H9 (cell line): ENCODE measurements around the gene NAMPT. TPM values are rescaled to one million over a fixed set of nuclear protein-coding genes. Genes with fewer than 3 reads are reported as not detected.

Experiments used
- DNase-seq: peaks from one replicate; pipeline ENCODE4 v3.0.0-alpha.2; 2017
- H2AFZ ChIP-seq: one replicate; pipeline ENCODE4 v1.6.1; 2013; ENCODE audit warnings: mild to moderate bottlenecking, low read length, control low read depth, moderate library complexity
- H2AK5ac ChIP-seq: 2 replicates; pipeline ENCODE4 v1.6.1; 2013; ENCODE audit warnings: low read length, control low read depth, mixed read lengths; ENCODE audit not compliant: insufficient read length
- H2BK120ac ChIP-seq: one replicate; pipeline ENCODE4 v1.6.1; 2013; ENCODE audit warnings: low read depth, mild to moderate bottlenecking, low read length, control low read depth, inconsistent platforms; ENCODE audit not compliant: poor library complexity, severe bottlenecking
- H2BK12ac ChIP-seq: 2 replicates; pipeline ENCODE4 v1.6.1; 2013; ENCODE audit warnings: low read length, control low read depth, mixed read lengths, low read depth; ENCODE audit not compliant: insufficient read length
- H2BK15ac ChIP-seq: 2 replicates; pipeline ENCODE4 v1.6.1; 2013; ENCODE audit warnings: low read depth, low read length, control low read depth
- H2BK20ac ChIP-seq: one replicate; pipeline ENCODE4 v1.6.1; 2013; ENCODE audit warnings: low read depth, mild to moderate bottlenecking, low read length, control low read depth, inconsistent platforms; ENCODE audit not compliant: poor library complexity, severe bottlenecking
- H2BK5ac ChIP-seq: 2 replicates; pipeline ENCODE4 v1.6.1; 2013; ENCODE audit warnings: low read length, control low read depth, mixed read lengths; ENCODE audit not compliant: insufficient read length
- H3K14ac ChIP-seq: 2 replicates; pipeline ENCODE4 v1.6.1; 2013; ENCODE audit warnings: low read length, control low read depth; ENCODE audit not compliant: insufficient read depth
- H3K18ac ChIP-seq: 2 replicates; pipeline ENCODE4 v1.6.1; 2013; ENCODE audit warnings: low read depth, mild to moderate bottlenecking, mixed read lengths, low read length, control low read depth; ENCODE audit not compliant: insufficient read length
- H3K23ac ChIP-seq: 2 replicates; pipeline ENCODE4 v1.6.1; 2013; ENCODE audit warnings: low read length, control low read depth, mixed read lengths, low read depth; ENCODE audit not compliant: insufficient read length
- H3K23me2 ChIP-seq: 2 replicates; pipeline ENCODE4 v1.6.1; 2013; ENCODE audit warnings: low read depth, mild to moderate bottlenecking, mixed read lengths, low read length, control low read depth; ENCODE audit not compliant: insufficient read length, poor library complexity, severe bottlenecking
- H3K27ac ChIP-seq: 2 replicates; pipeline ENCODE4 v1.5.1; 2013; ENCODE audit warnings: low read length, control low read depth, mixed read lengths, low read depth; ENCODE audit not compliant: insufficient read length
- H3K27me3 ChIP-seq: 2 replicates; pipeline ENCODE4 v1.6.1; 2013; ENCODE audit warnings: low read length, control low read depth, inconsistent platforms; ENCODE audit not compliant: insufficient read depth
- H3K4ac ChIP-seq: 2 replicates; pipeline ENCODE4 v1.6.1; 2013; ENCODE audit warnings: low read depth, mild to moderate bottlenecking, control low read depth, inconsistent platforms, low read length, moderate library complexity
- H3K4me1 ChIP-seq: 2 replicates; pipeline ENCODE4 v1.6.1; 2013; ENCODE audit warnings: low read length, control low read depth, inconsistent platforms; ENCODE audit not compliant: insufficient read depth
- H3K4me2 ChIP-seq: 2 replicates; pipeline ENCODE4 v1.6.1; 2013; ENCODE audit warnings: low read length, control low read depth, mixed read lengths; ENCODE audit not compliant: insufficient read length, insufficient read depth
- H3K56ac ChIP-seq: 2 replicates; pipeline ENCODE4 v1.6.1; 2013; ENCODE audit warnings: low read depth, mild to moderate bottlenecking, mixed read lengths, low read length, control low read depth; ENCODE audit not compliant: insufficient read length
- H3K79me1 ChIP-seq: 2 replicates; pipeline ENCODE4 v1.6.1; 2013; ENCODE audit warnings: low read depth, mild to moderate bottlenecking, moderate library complexity, low read length, control low read depth, inconsistent platforms; ENCODE audit not compliant: insufficient read depth, poor library complexity, severe bottlenecking
- H3K79me2 ChIP-seq: 2 replicates; pipeline ENCODE4 v1.6.1; 2013; ENCODE audit warnings: low read length, control low read depth, inconsistent platforms; ENCODE audit not compliant: insufficient read depth
- H3K9ac ChIP-seq: 2 replicates; pipeline ENCODE4 v1.6.1; 2013; ENCODE audit warnings: low read length, control low read depth, mixed read lengths; ENCODE audit not compliant: insufficient read length; ENCODE audit errors: extremely low read depth
- H3K9me3 ChIP-seq: one replicate; pipeline ENCODE4 v1.6.1; 2013; ENCODE audit warnings: low read depth, low read length, inconsistent platforms; ENCODE audit not compliant: control insufficient read depth
- H3T11ph ChIP-seq: one replicate; pipeline ENCODE4 v1.6.1; 2013; ENCODE audit warnings: mild to moderate bottlenecking, low read length, control low read depth, inconsistent platforms
- H4K20me1 ChIP-seq: one replicate; pipeline ENCODE4 v1.6.1; 2013; ENCODE audit not compliant: control insufficient read depth, insufficient read length, insufficient read depth
- H4K5ac ChIP-seq: 2 replicates; pipeline ENCODE4 v1.6.1; 2013; ENCODE audit warnings: low read depth, mild to moderate bottlenecking, mixed read lengths, low read length, control low read depth; ENCODE audit not compliant: insufficient read length
- H4K8ac ChIP-seq: replicated peaks from 2 replicates; pipeline ENCODE4 v1.6.1; 2013; ENCODE audit warnings: low read length, control low read depth, mixed read lengths, low read depth; ENCODE audit not compliant: insufficient read length
- H4K91ac ChIP-seq: 2 replicates; pipeline ENCODE4 v1.6.1; 2013; ENCODE audit warnings: low read depth, mild to moderate bottlenecking, moderate library complexity, mixed read lengths, low read length, control low read depth; ENCODE audit not compliant: insufficient read length
- H3K27ac Mint-ChIP-seq, 3 experiments: 2 replicates in 2 of 3; 3 replicates in 1 of 3; pipeline ENCODE4 v1.8.0; 2020 to 2021; ENCODE audit warnings: mixed read lengths in 3 of 3, mild to moderate bottlenecking in 1 of 3, moderate library complexity in 1 of 3
- H3K27me3 Mint-ChIP-seq: 2 replicates; pipeline ENCODE4 v1.8.0; 2021; ENCODE audit warnings: low read depth, mild to moderate bottlenecking, moderate library complexity, mixed read lengths
- H3K36me3 Mint-ChIP-seq, 3 experiments: 2 replicates in 2 of 3; 3 replicates in 1 of 3; pipeline ENCODE4 v1.8.0; 2020 to 2021; ENCODE audit warnings: low read depth in 3 of 3, mixed read lengths in 3 of 3; ENCODE audit not compliant: insufficient read depth in 1 of 3
- H3K4me1 Mint-ChIP-seq, 2 experiments: 2 replicates each; pipeline ENCODE4 v1.8.0; 2020; ENCODE audit warnings: mixed read lengths in 2 of 2
- H3K4me3 Mint-ChIP-seq, 2 experiments: 2 replicates in 1 of 2; 3 replicates in 1 of 2; pipeline ENCODE4 v1.8.0; 2020 to 2021; ENCODE audit warnings: mild to moderate bottlenecking in 2 of 2, mixed read lengths in 2 of 2, moderate library complexity in 1 of 2
- H3K9me3 Mint-ChIP-seq, 2 experiments: 2 replicates in 1 of 2; 3 replicates in 1 of 2; pipeline ENCODE4 v1.8.0; 2020; ENCODE audit warnings: mild to moderate bottlenecking in 2 of 2, mixed read lengths in 2 of 2, moderate library complexity in 1 of 2
- CTCF ChIP-seq: fragments of 200-600 bp; sonication (generic); conservative IDR thresholded peaks from 3 replicates; pipeline ENCODE4 v1.8.0; 2021; ENCODE audit warnings: antibody characterized with exemption, mild to moderate bottlenecking
- WGBS: extraction: QIAGEN DNeasy Blood & Tissue Kit; methylation state at CpG from one replicate; pipeline ENCODE4 v1.1.7; 2013; ENCODE audit warnings: missing lambda C conversion rate, low lambda C conversion rate, mixed read lengths; ENCODE audit not compliant: insufficient read length; ENCODE audit errors: extremely low coverage; 5-methylcytosine and 5-hydroxymethylcytosine counted together
- total RNA-seq: library from RNA; stranded (reverse); gene quantifications from 2 replicates; pipeline ENCODE4 v1.2.1, GENCODE V29; 2021

NAMPT gene
- total RNA-seq, 1 experiment from 2014 or later, result 83.5 TPM

GRCh38 chr7:106199813-106200364 is 84.9 kb downstream of the NAMPT start:
- H3K79me1 ChIP-seq, result no peaks in the 10 kb centered on the region
- no peaks in the 10 kb centered on the region for H3K36me3 Mint-ChIP-seq
- H2AFZ ChIP-seq, result no peak overlapping the region
- H2BK120ac ChIP-seq, result no peak overlapping the region
- H4K5ac ChIP-seq, result no peak overlapping the region
- H3K56ac ChIP-seq, result no peak overlapping the region
- no peak overlapping the region for H4K91ac ChIP-seq
- H3K14ac ChIP-seq, result no peak overlapping the region
- no peak overlapping the region for H3K23ac ChIP-seq
- H3K4me2 ChIP-seq, result no peak overlapping the region
- H2AK5ac ChIP-seq, result no peak overlapping the region
- H3K9me3 ChIP-seq, result no peaks in the 10 kb centered on the region
- H3K9me3 Mint-ChIP-seq, result no peaks in the 10 kb centered on the region
- no peak overlapping the region for H2BK15ac ChIP-seq
- H4K20me1 ChIP-seq, result no peaks in the 10 kb centered on the region
- H2BK5ac ChIP-seq, result no peak overlapping the region
- no peak overlapping the region for H3K18ac ChIP-seq
- no peak for TF ChIP-seq CTCF
- H3K23me2 ChIP-seq, result no peaks in the 10 kb centered on the region
- no CpG with 5 or more reads among the region's 6 CpGs for WGBS
- no peak overlapping the region for H4K8ac ChIP-seq
- H3K27ac ChIP-seq, result no peak overlapping the region
- H3K4me3 Mint-ChIP-seq, result no peak overlapping the region
- no peak overlapping the region for H2BK20ac ChIP-seq
- no peaks in the 10 kb centered on the region for H3K79me2 ChIP-seq
- H3K27me3 Mint-ChIP-seq, result no peaks in the 10 kb centered on the region
- DNase-seq, result no peak
- no peak overlapping the region for H2BK12ac ChIP-seq
- H3K4me1 ChIP-seq, result no peaks in the 10 kb centered on the region
- no peak overlapping the region for H3K4ac ChIP-seq
- H3K9ac ChIP-seq, result no peak overlapping the region
- no peak overlapping the region for H3T11ph ChIP-seq
- H3K4me1 Mint-ChIP-seq, result peaks cover 0 to under 1% of the 10 kb centered on the region in 2 experiments; a peak in 1 of 4 replicates
- H3K27ac Mint-ChIP-seq, result no peak overlapping the region
- H3K27me3 ChIP-seq, result no peaks in the 10 kb centered on the region
